Measurements from ENCODE around the gene GALNT14.

GRCh38 chr2:31004257-31004656, 134.0 kb downstream of the GALNT14 start:
- no peak for TF ChIP-seq CTCF (IDR thresholded peaks at IDR 0.05; ENCODE audit: borderline replicate concordance, extremely low read depth, low read length, poor library complexity, severe bottlenecking)
- TF ChIP-seq EZH2 (IDR thresholded peaks at IDR 0.05; ENCODE audit: borderline replicate concordance, low read depth, low read length, severe bottlenecking): no peak
